HepG2 (cell line): ENCODE results near the gene GFPT2. TPM values are rescaled to one million over a fixed set of nuclear protein-coding genes. Genes with fewer than 3 reads are reported as not detected.

Source experiments
- ERF ChIP-seq: IDR thresholded peaks from 2 replicates; pipeline ENCODE4 v1.6.1; 2018; ENCODE audit warnings: missing biosample characterization, missing genetic modification reagents
- FUBP1 ChIP-seq: sonication (generic); formaldehyde crosslinking; IDR thresholded peaks from 2 replicates; pipeline ENCODE4 v1.5.1; 2020; ENCODE audit warnings: missing genetic modification reagents, mild to moderate bottlenecking, borderline replicate concordance
- GZF1 ChIP-seq: sonication (generic); formaldehyde crosslinking; IDR thresholded peaks from 2 replicates; pipeline ENCODE4 v1.5.1; 2020; ENCODE audit warnings: mild to moderate bottlenecking, missing genetic modification reagents
- HDAC6 ChIP-seq: fragments of 200-600 bp; sonication (generic); IDR thresholded peaks from 2 replicates; pipeline ENCODE4 v1.7.0; 2017; ENCODE audit warnings: mild to moderate bottlenecking, antibody characterized with exemption, low read length, low read depth
- NAIF1 ChIP-seq: sonication (generic); formaldehyde crosslinking; IDR thresholded peaks from 2 replicates; pipeline ENCODE4 v1.5.0; 2020; ENCODE audit warnings: mild to moderate bottlenecking, missing genetic modification reagents, borderline replicate concordance
- NFRKB ChIP-seq: fragments of 450-650 bp; IDR thresholded peaks from 2 replicates; pipeline ENCODE4 v1.6.1; 2017
- PITX1 ChIP-seq: sonication (generic); formaldehyde crosslinking; IDR thresholded peaks from 2 replicates; pipeline ENCODE4 v1.5.1; 2020; ENCODE audit warnings: mild to moderate bottlenecking, missing genetic modification reagents
- POGK ChIP-seq: sonication (generic); formaldehyde crosslinking; conservative IDR thresholded peaks from 2 replicates; pipeline ENCODE4 v1.8.0; 2022; ENCODE audit warnings: mild to moderate bottlenecking, moderate library complexity, missing genetic modification reagents
- RAD21 ChIP-seq: fragments of 450-650 bp; formaldehyde crosslinking; IDR thresholded peaks from 2 replicates; pipeline ENCODE4 v1.5.0; 2020; ENCODE audit warnings: mild to moderate bottlenecking
- RBM39 ChIP-seq: fragments of 200-400 bp; formaldehyde crosslinking; IDR thresholded peaks from one replicate; pipeline ENCODE4 v1.6.1; 2018; ENCODE audit warnings: antibody characterized with exemption, mild to moderate bottlenecking, low read depth, low read length; ENCODE audit not compliant: poor library complexity, severe bottlenecking
- TFE3 ChIP-seq: IDR thresholded peaks from 2 replicates; pipeline ENCODE4 v1.6.1; 2016
- ZEB1 ChIP-seq: IDR thresholded peaks from 2 replicates; pipeline ENCODE4 v1.6.1; 2012; ENCODE audit warnings: mild to moderate bottlenecking, low read depth, inconsistent platforms; ENCODE audit not compliant: insufficient replicate concordance
- ZNF407 ChIP-seq: sonication (generic); formaldehyde crosslinking; IDR thresholded peaks from one replicate; pipeline ENCODE4 v1.5.1; 2020; ENCODE audit warnings: mild to moderate bottlenecking, missing genetic modification reagents; ENCODE audit errors: not compliant biosample characterization
- ZNF552 ChIP-seq: sonication (generic); formaldehyde crosslinking; IDR thresholded peaks from 2 replicates; pipeline ENCODE4 v1.9.0; 2022; ENCODE audit warnings: missing genetic modification reagents, mild to moderate bottlenecking, borderline replicate concordance
- ZNF557 ChIP-seq: sonication (generic); formaldehyde crosslinking; IDR thresholded peaks from 2 replicates; pipeline ENCODE4 v1.4.0; 2020; ENCODE audit warnings: missing genetic modification reagents
- polyA plus RNA-seq, 8 experiments: library from polyadenylated mRNA; depleted of rRNA in 3 of 8; stranded (reverse) in 7 of 8; unstranded in 1 of 8; fragments of >200 nt; fragmentation: Illumina TruSeq in 4 of 8; extraction: Trizol in 4 of 8; gene quantifications; 2 replicates each; pipeline versions ENCODE4 v1.2.1 to v1.2.3, GENCODE V29; 2011 to 2016; ENCODE audit warnings: low read depth in 4 of 8, missing spikeins in 1 of 8, mixed read lengths in 1 of 8; ENCODE audit not compliant: insufficient read depth in 1 of 8
- total RNA-seq, 5 experiments: library from RNA; depleted of rRNA; stranded (reverse); fragments of >200 nt; fragmentation: Illumina TruSeq; extraction: Trizol; gene quantifications; 2 replicates each; pipeline ENCODE4 v1.2.3, GENCODE V29; 2016; ENCODE audit warnings: low read depth in 1 of 5

Gene GFPT2
- total and polyA plus RNA-seq, 2 of the 13 experiments (the other 11 are each of a cell fraction or from before 2014, with no cell fraction given), result 0.18 TPM

- TF ChIP-seq POGK (peak; percentile 41; the same call in 1 of the 2 replicates), ERF (no peak), HDAC6 (no peak), RAD21 (CRISPR knock-in tag) (peak; percentile 59; the same call in 1 of the 2 replicates), TFE3 (CRISPR knock-in tag) (no peak), NAIF1 (no peak), RBM39 (peak; percentile 6), PITX1 (CRISPR knock-in tag) (no peak), ZNF407 (CRISPR knock-in tag) (no peak), ZNF552 (CRISPR knock-in tag) (no peak), ZEB1 (no peak), GZF1 (CRISPR knock-in tag) (0 out of 2 replicates have a peak, but pooled peaks have one; percentile 28), NFRKB (no peak), FUBP1 (CRISPR knock-in tag) (no peak), ZNF557 (CRISPR knock-in tag) (no peak)
Measured at GRCh38 chr5:180291943-180292831, 60.9 kb downstream of the GFPT2 start, which contains the start of gene MAPK9 (continued).
